B cell (primary cell): Measurements from ENCODE around the gene DCDC2B. TPM values are rescaled to one million over a fixed set of nuclear protein-coding genes. Genes with fewer than 3 reads are reported as not detected.
A peak's percentile ranks its signal among the peaks of the same experiment; 100 is the strongest.

Experiments used
- ATAC-seq: fragments of 200-7000 bp; cut with Tn5 transposase; one replicate; pipeline ENCODE4 v1.10.0; 2021; ENCODE audit warnings: low read depth, mild to moderate bottlenecking, moderate number of reproducible peaks, moderate library complexity
- CTCF ChIA-PET: fragments of 350-600 bp; sonication (Branson Sonifier 250); formaldehyde crosslinking; loops from one replicate; lab custom pipeline; 2021; ENCODE audit warnings: antibody characterized with exemption, inconsistent platforms; lab: Charles Lee
- POLR2A ChIA-PET: fragments of 350-600 bp; sonication (Branson Sonifier 250); formaldehyde crosslinking; loops from one replicate; lab custom pipeline; 2021; ENCODE audit warnings: antibody characterized with exemption; lab: Charles Lee
- DNase-seq: peaks from one replicate; pipeline ENCODE4 v3.0.0; 2013
- H2AFZ ChIP-seq: 2 replicates; pipeline ENCODE4 v1.6.1; 2012; ENCODE audit warnings: mild to moderate bottlenecking, low read depth, low read length; ENCODE audit not compliant: insufficient read depth, poor library complexity, severe bottlenecking
- H3K27ac ChIP-seq, 2 donors: 1 replicate in 1 of 2; 2 replicates in 1 of 2; pipeline ENCODE4 v1.5.1; 2012 to 2013; ENCODE audit warnings: low read length in 2 of 2, mild to moderate bottlenecking in 2 of 2, moderate library complexity in 1 of 2
- H3K27me3 ChIP-seq, 4 experiments: fragments of 200-600 bp in 1 of 4; sonication (generic) in 1 of 4; replicated peaks in 1 of 4; 1 replicate in 2 of 4; 2 replicates in 2 of 4; pipeline versions ENCODE4 v1.6.1 to v1.7.0; 2013 to 2016; ENCODE audit warnings: low read length in 3 of 4, mild to moderate bottlenecking in 2 of 4, mixed read lengths in 1 of 4, moderate library complexity in 1 of 4; ENCODE audit not compliant: insufficient read depth in 4 of 4, control insufficient read depth in 3 of 4; ENCODE audit errors: control extremely low read depth in 1 of 4
- H3K36me3 ChIP-seq, 2 experiments: replicated peaks in 1 of 2; 1 replicate in 1 of 2; 2 replicates in 1 of 2; pipeline versions ENCODE4 v1.6.1 to v1.7.1; 2013; ENCODE audit warnings: low read length in 1 of 2; ENCODE audit not compliant: insufficient read depth in 2 of 2, control insufficient read depth in 1 of 2; ENCODE audit errors: control extremely low read depth in 1 of 2, extremely low read depth in 1 of 2
- H3K4me1 ChIP-seq, 2 donors: fragments of 200-600 bp in 1 of 2; sonication (generic) in 1 of 2; 1 replicate in 1 of 2; 2 replicates in 1 of 2; pipeline versions ENCODE4 v1.5.1 to v1.6.1; 2013 to 2017; ENCODE audit warnings: low read length in 2 of 2; ENCODE audit not compliant: control insufficient read depth in 2 of 2, insufficient read depth in 2 of 2
- H3K4me2 ChIP-seq: replicated peaks from 2 replicates; pipeline ENCODE3; 2012; ENCODE audit warnings: mild to moderate bottlenecking, low read depth, low read length; ENCODE audit not compliant: poor library complexity, severe bottlenecking
- H3K4me3 ChIP-seq, 5 experiments: fragments of 200-600 bp in 1 of 5; sonication (generic) in 1 of 5; 1 replicate in 3 of 5; 2 replicates in 2 of 5; pipeline versions ENCODE4 v1.5.1 to v1.7.0; 2011 to 2016; ENCODE audit warnings: low read length in 4 of 5, mild to moderate bottlenecking in 4 of 5, low read depth in 2 of 5, control low read depth in 1 of 5, moderate library complexity in 1 of 5; ENCODE audit not compliant: insufficient read depth in 1 of 5; ENCODE audit errors: control extremely low read depth in 1 of 5, extremely low read depth in 1 of 5
- H3K79me2 ChIP-seq: fragments of 200-600 bp; sonication (generic); one replicate; pipeline ENCODE4 v1.6.0; 2016; ENCODE audit warnings: low read length; ENCODE audit not compliant: control insufficient read depth, insufficient read depth
- H3K9ac ChIP-seq: fragments of 200-600 bp; sonication (generic); 2 replicates; pipeline ENCODE4 v1.6.1; 2017; ENCODE audit warnings: mild to moderate bottlenecking, low read length, moderate library complexity
- H3K9me3 ChIP-seq, 3 donors: one replicate each; pipeline versions ENCODE4 v1.6.1 to v1.7.1; 2013; ENCODE audit warnings: low read length in 2 of 3; ENCODE audit not compliant: control insufficient read depth in 2 of 3, insufficient read depth in 1 of 3; ENCODE audit errors: control extremely low read depth in 1 of 3
- H4K20me1 ChIP-seq: 2 replicates; pipeline ENCODE4 v1.6.0; 2012; ENCODE audit warnings: mild to moderate bottlenecking, low read length; ENCODE audit not compliant: insufficient read depth, control insufficient read depth, poor library complexity, severe bottlenecking
- H3K27ac Mint-ChIP-seq: one replicate; pipeline ENCODE4 v1.8.0; 2021; ENCODE audit warnings: mixed read lengths
- H3K27me3 Mint-ChIP-seq: one replicate; pipeline ENCODE4 v1.8.0; 2021; ENCODE audit warnings: mixed read lengths
- H3K4me1 Mint-ChIP-seq: one replicate; pipeline ENCODE4 v1.8.0; 2021; ENCODE audit warnings: mixed read lengths
- H3K4me3 Mint-ChIP-seq: one replicate; pipeline ENCODE4 v1.8.0; 2021; ENCODE audit warnings: mixed read lengths
- H3K9me3 Mint-ChIP-seq: one replicate; pipeline ENCODE4 v1.8.0; 2022; ENCODE audit warnings: mixed read lengths; ENCODE audit not compliant: insufficient read depth
- CTCF ChIP-seq: fragments of 200-600 bp; IDR thresholded peaks from one replicate; pipeline ENCODE4 v1.8.0; 2022; ENCODE audit warnings: antibody characterized with exemption, mild to moderate bottlenecking
- EZH2 ChIP-seq: IDR thresholded peaks from 2 replicates; pipeline ENCODE4 v1.6.1; 2012; ENCODE audit warnings: borderline replicate concordance, low read depth, mild to moderate bottlenecking, moderate library complexity, low read length; ENCODE audit not compliant: insufficient read depth, poor library complexity, severe bottlenecking
- WGBS: methylation state at CpG from one replicate; pipeline ENCODE4 v1.1.5; 2013; ENCODE audit warnings: missing lambda C conversion rate; ENCODE audit not compliant: insufficient coverage; 5-methylcytosine and 5-hydroxymethylcytosine counted together
- intact Hi-C: fragments of 100-400 bp; cut with micrococcal nuclease; formaldehyde crosslinking; loops from one replicate; pipeline ENCODE4 v1.10.0; 2022
- polyA plus RNA-seq: library from polyadenylated mRNA; depleted of rRNA; stranded (reverse); fragments of >200 nt; gene quantifications from 2 replicates; pipeline ENCODE4 v1.2.3, GENCODE V29; 2012
- total RNA-seq, 2 donors: library from RNA; stranded (reverse); fragments of 120-200 nt in 1 of 2; gene quantifications; 1 replicate in 1 of 2; 2 replicates in 1 of 2; pipeline versions ENCODE4 v1.2.3 to v1.2.4, GENCODE V29; 2013 to 2022

The DCDC2B gene
- total and polyA plus RNA-seq, 2 donors (not counting 1 experiment from before 2014, with no cell fraction given): not detected

- H3K27ac Mint-ChIP-seq: peak overlapping the region; percentile 87
- peaks cover 49 to 57% of the 10 kb centered on the region in 2 donors for H3K4me1 ChIP-seq
- no peaks in the 10 kb centered on the region for H3K27me3 Mint-ChIP-seq
- no peaks in the 10 kb centered on the region for H4K20me1 ChIP-seq
- H3K4me1 Mint-ChIP-seq: peaks cover 49% of the 10 kb centered on the region
- H2AFZ ChIP-seq: peak overlapping the region; percentile 27
- TF ChIP-seq CTCF (no peak), EZH2 (no peak)
- H3K27me3 ChIP-seq: no peaks in the 10 kb centered on the region
- H3K79me2 ChIP-seq: peaks cover 95% of the 10 kb centered on the region
- intact Hi-C loops: loop anchor here (1.0 kb wide), 1 partner anchor 9 kb away; no protein-coding TSS in a partner anchor
- H3K4me3 ChIP-seq: no peak overlapping the region
- no peak for ATAC-seq
- no peaks in the 10 kb centered on the region for H3K9me3 Mint-ChIP-seq
- H3K36me3 ChIP-seq: peaks cover 0 to 3% of the 10 kb centered on the region in 2 experiments
- ChIA-PET POLR2A (interaction anchor here (0.9 to 1.8 kb wide), 2 partner anchors 16 to 35 kb away, joined by 4 to 11 read pairs; partner anchors contain the start of gene HDAC1), CTCF (interaction anchor here (1.0 to 1.5 kb wide), 2 partner anchors 8 to 10 kb away, joined by 3 to 4 read pairs; partner anchors contain the start of gene FAM167B)
- DNase-seq: no peak
- peak overlapping the region; percentile 79 for H3K4me3 Mint-ChIP-seq
- no peaks in the 10 kb centered on the region for H3K9me3 ChIP-seq
- peak overlapping the region; percentile 23 for H3K9ac ChIP-seq
- 95% methylated on average over 3 of the region's 9 CpGs for WGBS
- H3K27ac ChIP-seq: peak overlapping the region; percentile 22 to 42
- H3K4me2 ChIP-seq: peak overlapping the region; percentile 37
Measured at GRCh38 chr1:32256473-32257226, 47.8 kb downstream of the DCDC2B start.

- ATAC-seq: no peak
- peaks cover 44% of the 10 kb centered on the region for H3K4me1 Mint-ChIP-seq
Measured at GRCh38 chr1:32257227-32257508, 48.3 kb downstream of the DCDC2B start.

More at GRCh38 chr1:32257227-32257508, 48.3 kb downstream of the DCDC2B start:
- H3K36me3 ChIP-seq: peaks cover 0 to 3% of the 10 kb centered on the region in 2 experiments
- H3K27ac ChIP-seq: peak overlapping the region in 1 of 2 donors; percentile 42
- WGBS: 91% methylated on average over 6 of the region's 6 CpGs
- no peak overlapping the region for H3K9ac ChIP-seq
- peaks cover 44 to 52% of the 10 kb centered on the region in 2 donors for H3K4me1 ChIP-seq
- no peak for DNase-seq
- H3K4me3 ChIP-seq: no peak overlapping the region
- H2AFZ ChIP-seq: peak overlapping the region; percentile 27
- no peaks in the 10 kb centered on the region for H3K9me3 Mint-ChIP-seq
- H3K27ac Mint-ChIP-seq: peak overlapping the region; percentile 67
- no peaks in the 10 kb centered on the region for H4K20me1 ChIP-seq
- no peaks in the 10 kb centered on the region for H3K27me3 Mint-ChIP-seq
- H3K4me2 ChIP-seq: peak overlapping the region; percentile 37
- TF ChIP-seq EZH2 (no peak), CTCF (no peak)
- POLR2A ChIA-PET: interaction anchor here (0.9 to 1.2 kb wide), 2 partner anchors 34 to 76 kb away, joined by 3 to 4 read pairs; partner anchors contain the start of gene HDAC1
- intact Hi-C loops: no loop called here
- H3K4me3 Mint-ChIP-seq: peak overlapping the region; percentile 13
- H3K9me3 ChIP-seq: no peaks in the 10 kb centered on the region
- H3K79me2 ChIP-seq: peaks cover 95% of the 10 kb centered on the region
- CTCF ChIA-PET: interaction anchor here (1.0 kb wide), 1 partner anchor 9 kb away, joined by 3 read pairs; no protein-coding TSS in a partner anchor
- no peaks in the 10 kb centered on the region for H3K27me3 ChIP-seq
